Stimulated activated CD4-positive, alpha-beta T cell treated with anti-CD3 and anti-CD28 coated beads, Interleukin-4, amount 100 ng/mL, for 48 hours (primary cell): ENCODE measurements around the gene HTATSF1.
A peak's percentile ranks its signal among the peaks of the same experiment; 100 is the strongest.

Experiments used
- DNase-seq, 2 donors: peaks; one replicate each; pipeline ENCODE4 v3.0.0-alpha.2; 2020; ENCODE audit warnings: low read depth in 2 of 2

Gene HTATSF1

DNA sequence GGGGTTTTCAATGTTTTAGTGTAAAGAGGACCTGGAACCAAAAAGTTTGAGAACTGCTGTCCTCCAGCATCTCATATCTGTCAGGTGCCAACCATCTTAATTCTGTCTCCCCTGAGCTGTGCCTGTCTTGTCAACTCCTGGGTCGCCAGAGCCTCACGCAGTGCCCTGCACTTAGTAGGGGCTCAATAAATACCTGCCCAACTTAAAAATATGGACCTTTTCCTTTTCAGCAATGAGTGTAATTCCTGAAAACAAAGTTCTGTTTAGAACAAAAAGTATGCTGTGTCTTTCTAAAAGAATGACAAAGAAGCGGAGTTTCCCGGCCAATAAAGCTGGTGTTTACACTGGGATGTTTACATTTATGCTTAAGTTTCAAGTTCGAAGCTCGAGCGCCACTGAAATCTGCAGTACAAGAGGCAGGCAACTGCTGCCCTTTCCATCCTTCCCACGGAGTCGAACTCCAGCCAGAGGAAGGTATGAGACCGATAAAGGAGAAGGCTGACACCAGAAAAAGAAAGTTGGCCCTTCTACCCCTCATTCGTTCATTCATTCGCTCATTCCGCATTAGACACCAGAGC is 1.1 kb upstream of the HTATSF1 start:
- DNase-seq: no peak

DNA sequence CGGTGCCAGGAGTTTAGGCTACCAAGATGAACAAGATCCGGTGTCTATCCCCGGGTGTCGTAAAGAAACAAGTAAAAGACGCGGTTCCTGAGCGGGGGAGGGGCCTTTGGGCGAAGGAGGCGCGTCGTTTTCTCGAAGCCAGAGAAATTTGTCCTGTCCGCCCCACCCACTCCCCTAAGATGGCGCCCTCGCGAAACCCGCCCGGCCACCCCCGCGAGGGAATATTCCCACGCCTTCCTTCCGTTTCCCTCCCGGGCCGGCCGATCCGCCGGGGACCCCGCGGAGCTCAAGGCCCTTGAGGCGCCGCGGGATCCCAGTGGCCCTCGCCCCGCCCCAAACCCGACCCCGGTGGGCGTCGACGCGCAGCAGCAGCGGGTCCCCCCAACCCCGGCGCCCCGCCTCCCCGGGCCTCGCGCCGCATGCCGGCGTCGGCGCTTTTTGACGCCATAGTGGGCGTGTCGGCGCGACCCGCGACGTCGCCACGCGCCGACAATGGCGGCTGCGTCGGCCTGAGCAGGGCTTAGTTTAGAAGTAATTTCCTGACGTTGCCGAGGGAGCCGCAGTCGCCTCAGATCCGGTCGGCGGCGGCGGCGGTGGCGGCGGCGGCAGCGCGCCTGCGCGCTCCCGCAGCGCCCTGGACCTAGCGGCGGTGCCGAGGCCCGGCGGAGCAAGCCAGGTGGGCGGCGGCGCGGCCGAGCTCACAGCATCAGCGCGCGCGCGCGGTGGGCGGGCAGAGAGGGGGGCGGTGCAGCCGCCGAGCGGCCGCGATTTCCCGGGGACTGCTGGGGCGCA is 432 bp upstream of the HTATSF1 start:
- peak; percentile 73 to 81 for DNase-seq

DNA sequence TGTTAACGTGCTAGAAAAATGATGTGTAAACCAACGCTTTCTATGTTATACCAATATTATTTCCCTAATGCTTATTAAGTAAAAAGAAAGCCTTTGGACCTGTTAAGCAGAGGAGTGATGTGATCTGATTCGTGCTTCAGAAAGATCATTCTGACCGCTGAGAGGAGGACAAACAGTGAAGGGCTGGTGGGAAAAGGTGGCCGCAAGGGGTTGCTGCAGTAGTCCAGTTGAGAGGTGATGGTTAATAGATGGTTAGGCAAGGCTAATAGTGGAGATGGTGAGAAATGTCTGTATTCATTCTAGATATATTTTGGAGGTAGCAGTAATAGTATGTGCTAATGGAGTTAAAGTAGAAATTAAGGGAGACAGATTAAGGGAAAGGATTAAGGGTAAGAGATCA is 21.7 kb downstream of the HTATSF1 start:
- DNase-seq: no peak

DNA sequence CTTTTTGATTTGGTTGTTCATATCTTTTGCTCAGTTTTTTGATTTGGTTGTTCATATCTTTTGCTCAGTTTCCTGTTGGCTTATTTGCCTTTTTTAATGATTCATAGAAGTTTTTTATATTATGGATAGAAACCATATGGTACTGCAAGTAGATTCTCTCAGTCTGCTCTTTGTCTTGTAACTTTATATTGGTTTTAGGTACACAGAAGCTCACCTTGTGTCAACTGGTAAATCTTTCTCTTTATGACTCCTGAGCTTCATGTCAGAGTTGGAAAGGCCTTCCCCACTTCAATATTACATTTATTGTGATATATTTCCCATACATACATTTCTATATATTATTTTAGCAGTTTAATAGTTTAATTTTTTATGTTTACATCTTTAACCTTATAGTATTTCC is 26.4 kb downstream of the HTATSF1 start:
- no peak for DNase-seq

DNA sequence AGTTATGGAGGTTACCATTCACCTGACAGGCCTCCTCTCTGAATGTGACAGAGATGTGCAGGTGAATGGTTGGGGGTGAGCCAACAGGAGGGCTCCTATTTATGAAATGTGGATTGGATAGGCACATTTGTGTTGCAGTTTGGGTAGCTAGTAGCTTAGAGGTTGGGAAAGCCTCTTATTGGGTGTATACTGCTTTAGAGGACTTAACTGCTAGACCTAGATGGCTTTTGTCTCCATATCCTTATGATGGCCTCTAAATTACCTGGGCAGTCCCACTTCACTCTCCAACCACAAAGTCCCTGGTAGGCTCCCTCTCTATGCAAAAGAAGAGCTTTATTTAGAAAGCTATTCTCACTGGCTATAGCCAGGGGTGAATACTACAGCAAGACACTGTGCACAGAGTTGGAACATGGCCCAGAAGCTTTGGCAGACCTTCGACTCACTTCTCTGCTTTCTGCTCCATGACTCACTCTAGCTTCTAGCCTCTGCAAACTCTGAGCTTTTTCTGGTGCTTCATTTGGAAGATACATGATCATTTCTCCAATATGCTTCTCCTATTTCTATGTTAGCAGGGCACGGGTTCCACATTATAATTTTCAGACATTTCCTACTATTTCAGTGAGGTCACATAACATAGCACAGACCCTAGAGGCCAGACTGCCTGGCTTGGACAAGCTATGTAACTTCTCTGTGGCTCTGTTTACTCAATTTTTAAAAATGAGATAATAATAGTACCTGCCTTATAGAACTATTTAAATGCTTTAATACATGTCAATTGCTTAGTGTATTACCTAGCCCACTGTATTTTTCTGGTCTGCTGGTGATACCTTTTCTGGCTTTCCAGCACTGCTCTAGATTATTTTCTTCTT is 28.6 kb downstream of the HTATSF1 start:
- no peak for DNase-seq

DNA sequence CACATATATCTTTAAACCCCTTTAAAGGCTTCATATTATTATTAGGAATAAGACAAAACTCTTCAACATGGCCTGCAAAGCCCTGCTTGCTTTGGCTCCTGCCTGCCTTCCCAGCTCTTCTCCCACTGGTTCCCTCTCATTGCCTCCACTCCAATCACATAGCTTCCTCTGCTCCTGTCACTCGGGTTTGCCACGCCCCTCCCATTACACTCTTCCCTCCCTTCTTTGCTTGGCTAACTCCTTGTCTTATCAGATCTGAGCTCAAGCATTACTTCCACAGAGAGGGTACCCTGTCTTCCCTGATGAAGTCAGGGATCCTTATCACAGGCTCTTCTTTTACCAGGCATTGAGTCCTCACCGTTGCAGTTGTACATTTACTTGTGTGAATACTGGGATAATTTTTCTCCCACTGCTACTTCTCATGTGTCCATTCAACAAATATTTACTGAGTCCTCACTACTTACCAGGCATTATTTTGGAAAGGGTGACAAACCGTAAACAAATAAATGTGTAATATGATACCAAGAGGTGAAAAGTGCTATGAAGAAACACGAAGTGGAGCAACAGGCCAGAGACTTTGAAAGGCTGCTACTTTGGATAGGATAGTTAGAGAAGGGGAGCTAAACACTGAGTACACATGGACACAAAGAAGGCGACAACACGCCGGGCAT is 31.4 kb downstream of the HTATSF1 start:
- DNase-seq: no peak

DNA sequence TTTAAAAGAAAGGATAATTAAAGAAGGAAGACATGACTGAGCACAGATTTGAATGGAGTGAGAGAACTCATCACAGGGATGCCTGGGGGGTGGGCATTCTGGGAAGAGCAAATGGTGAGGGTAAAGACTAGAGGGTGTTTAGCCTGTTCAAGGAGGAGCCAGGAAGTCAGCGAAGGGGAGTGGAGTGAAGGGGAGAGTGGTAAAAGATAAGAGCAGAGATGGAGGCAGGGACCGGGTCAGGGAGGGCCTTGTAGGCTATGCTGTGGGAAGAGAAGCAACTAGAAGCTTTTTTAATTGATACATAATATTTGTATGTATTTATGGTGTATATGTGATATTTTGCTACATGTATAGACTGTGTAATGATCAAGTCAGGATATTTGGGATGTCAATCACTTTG is 32.4 kb downstream of the HTATSF1 start:
- DNase-seq: no peak

DNA sequence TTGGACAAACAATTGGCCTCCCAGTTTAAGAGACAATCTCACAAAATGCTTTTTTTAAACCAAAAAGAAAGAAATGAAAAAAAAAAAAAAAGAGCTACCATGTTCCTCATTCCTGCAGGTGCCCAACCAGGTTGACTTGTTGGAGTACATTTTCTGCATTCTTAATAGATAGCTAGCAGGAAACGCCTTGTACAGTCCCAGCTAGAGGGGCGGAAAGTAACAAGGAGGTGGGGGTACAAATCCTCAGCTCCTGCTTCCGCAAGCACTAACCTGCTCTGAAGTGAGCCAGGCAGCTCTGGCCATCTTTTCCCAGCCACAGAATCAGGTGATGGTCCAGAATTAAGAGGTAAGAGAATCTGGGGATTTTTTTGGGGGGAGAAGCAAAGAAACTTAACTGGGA is 34.6 kb downstream of the HTATSF1 start, which contains the start of gene VGLL1:
Gene VGLL1 (plus strand): TSS at position 265 of the 400 bp plus-strand sequence. CDS start 3,806 bp downstream, outside the sequence.
- no peak for DNase-seq

DNA sequence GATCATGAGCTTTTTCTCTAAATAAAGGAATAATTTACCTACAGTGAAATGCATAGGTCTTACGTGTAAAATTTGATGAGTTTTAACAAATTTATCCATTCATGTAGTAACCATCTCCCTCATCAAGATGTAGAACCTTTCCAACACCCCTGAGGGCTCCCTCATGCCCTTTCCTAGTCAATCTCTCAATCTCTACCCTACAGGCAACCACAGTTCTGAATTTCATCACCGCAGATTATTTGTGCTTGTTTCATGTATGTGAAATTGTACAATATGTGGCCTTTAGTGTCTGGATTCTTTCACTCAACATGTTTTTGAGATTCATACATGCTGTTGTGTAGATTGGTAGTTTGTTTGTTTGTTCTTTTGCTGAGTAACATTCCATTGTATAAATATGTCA is 36.7 kb downstream of the HTATSF1 start:
- DNase-seq: no peak

DNA sequence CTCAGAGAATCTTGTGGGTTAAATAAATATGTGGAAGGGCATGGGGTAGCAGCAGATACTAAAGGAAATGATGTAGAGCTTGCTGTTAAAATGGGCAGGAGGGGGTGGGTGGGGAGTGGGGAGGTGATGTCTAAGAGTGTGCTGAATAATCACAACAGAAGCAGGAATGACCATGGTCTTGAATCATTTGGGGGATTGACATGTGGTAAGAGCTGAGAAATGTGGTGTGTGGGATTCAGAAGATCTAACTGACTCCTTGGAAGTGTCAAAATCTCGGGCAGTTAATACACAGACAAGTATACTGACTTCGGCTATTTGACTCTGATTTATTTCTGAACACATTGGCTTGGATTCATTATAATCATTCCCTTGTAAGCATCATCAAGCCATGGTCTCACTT is 41.4 kb downstream of the HTATSF1 start:
- DNase-seq: no peak

DNA sequence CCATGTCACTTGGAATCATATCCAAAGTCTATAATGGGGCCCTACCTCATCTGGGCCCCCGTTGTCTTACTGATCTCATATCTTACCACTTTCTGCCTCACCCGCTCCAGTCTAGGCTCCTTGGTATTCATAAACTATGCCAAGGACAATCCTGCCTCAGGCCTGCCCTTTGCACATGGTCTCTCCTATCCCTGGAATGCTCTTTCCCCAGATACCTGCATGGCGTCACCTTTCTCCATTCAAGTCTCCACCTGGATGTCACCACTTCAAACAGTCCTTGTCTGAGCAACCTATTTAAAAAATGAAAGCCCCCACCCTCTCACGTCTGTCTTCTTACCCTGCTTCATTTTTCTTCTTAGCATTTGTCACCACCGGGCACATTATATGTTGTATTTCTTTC is 42.8 kb downstream of the HTATSF1 start:
- no peak for DNase-seq

DNA sequence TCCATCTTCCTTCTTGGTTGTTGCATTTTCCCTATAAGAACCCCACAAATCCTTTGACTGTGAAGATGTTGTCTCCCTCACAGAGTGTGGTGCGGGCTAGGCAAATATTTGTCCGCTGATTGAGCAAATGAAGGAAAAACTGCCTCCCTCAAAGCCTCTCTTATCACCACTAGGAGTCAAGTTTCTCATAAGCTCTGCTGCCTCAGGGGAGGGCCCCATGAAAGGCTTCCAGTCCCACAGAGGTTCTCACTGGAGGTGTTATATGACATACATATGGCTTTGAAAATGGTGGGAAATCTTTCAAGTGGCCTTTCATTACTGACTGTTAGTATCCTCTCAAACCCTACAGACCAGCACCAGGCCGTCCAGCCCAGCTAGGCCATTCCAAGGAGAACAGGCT is 43.9 kb downstream of the HTATSF1 start:
- no peak for DNase-seq

DNA sequence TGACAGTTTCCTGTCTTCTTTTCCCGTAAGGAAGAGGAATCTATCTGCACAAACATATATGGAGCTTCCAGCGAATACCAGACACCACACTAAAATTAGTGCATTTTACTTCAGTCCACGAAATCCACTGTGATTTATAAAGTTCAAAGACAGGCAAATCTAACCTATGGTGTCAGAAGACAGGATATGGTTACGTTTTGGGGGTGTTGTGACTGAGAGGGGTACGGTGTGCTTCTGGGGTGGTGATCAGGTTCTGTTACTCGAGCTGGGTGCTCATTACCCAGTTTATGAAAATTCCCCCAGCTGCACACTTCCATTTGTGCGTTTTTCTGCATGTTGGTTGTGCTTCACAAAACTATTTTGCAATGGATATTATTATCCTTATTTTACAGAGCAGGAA is 44.9 kb downstream of the HTATSF1 start:
- no peak for DNase-seq

DNA sequence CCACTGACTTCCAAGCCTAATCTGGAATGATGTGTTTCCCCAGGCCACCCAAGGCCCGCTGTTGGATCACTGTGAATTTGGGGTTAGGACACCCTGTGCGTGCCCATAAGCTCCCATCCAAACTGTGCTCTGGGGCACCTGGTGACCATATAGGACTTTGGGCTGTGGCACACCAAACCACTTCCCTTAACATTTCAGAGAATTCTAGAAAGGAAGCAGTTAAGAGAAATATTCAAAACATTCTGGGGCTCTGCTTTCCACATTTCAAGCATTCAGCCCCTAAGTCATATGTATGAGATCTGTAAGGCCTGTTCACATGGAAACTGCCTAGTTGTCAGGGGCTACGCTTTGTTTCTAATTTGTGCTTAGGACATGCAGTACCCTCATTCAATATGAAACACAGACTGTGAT is 49.0 kb downstream of the HTATSF1 start:
- DNase-seq: no peak

DNA sequence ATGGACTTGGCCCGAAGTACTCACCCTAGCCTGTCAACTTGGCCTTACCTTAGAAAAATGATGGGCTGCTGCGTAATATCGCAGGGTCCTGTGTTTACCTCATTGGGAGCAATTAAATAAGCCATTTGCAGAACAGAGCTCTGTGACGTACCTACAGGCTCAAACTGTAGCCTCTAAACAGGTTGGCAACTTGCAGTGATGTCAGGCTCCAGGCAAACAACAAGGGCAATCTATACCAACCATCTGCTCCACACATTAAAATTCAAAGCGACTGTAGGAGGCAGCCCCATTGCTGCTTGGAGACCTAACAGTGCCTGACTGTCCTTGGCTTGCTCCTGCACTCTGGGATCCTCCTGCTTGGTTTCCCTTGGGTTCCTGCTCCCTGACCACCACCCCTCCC is 51.8 kb downstream of the HTATSF1 start:
- no peak for DNase-seq

DNA sequence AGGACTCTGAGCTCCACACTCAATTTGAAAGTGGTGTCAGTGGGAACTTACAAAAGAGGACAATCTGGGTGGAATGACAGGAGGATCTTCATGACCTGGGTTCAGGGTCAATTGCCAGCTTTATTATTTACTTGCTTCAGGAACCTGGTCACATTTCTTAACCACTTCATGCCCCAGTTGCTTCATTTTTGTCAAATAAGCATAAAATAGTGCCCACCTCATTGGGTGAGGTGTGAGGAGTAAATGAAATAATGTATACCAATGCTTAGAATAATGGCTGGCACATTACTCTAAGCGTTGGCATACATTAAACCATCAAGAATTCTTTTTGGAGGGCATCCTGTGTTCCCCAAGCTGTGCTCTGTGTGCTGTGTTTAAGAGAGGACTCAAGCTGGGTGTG is 54.0 kb downstream of the HTATSF1 start:
- DNase-seq: no peak

DNA sequence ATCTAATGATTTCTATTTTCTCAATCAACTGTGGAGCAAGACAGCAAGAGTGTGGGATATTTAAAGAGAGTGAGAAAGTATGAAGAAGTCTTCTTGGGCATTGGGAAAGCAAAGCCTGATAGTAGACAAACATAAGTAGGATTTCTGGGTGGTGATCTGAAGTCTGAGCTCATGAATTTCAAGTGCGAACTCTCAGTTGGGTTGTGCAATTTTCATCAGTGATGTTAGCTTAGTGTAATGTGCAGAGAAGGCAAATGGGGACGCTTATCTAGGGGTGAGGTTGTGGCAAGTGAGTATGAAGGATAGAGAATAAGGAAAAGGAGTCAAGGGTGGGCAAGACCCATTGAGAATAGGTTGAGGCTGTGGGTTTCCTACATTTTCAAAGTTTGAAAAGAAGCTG is 58.3 kb downstream of the HTATSF1 start:
- no peak for DNase-seq
